Stimulated activated CD4-positive, alpha-beta T cell treated with anti-CD3 and anti-CD28 coated beads, Interleukin-2, amount 100 ng/mL, for 24 hours (primary cell): ENCODE data around the gene PRR14L.
"Not testable (repeated sequence)": the region's sequence is repeated elsewhere in the genome, so short reads cannot be mapped to it uniquely, and the experiment has no call there.

Source experiments
- DNase-seq, 2 donors: peaks; one replicate each; pipeline ENCODE4 v3.0.0-alpha.2; 2020

Gene PRR14L

DNA sequence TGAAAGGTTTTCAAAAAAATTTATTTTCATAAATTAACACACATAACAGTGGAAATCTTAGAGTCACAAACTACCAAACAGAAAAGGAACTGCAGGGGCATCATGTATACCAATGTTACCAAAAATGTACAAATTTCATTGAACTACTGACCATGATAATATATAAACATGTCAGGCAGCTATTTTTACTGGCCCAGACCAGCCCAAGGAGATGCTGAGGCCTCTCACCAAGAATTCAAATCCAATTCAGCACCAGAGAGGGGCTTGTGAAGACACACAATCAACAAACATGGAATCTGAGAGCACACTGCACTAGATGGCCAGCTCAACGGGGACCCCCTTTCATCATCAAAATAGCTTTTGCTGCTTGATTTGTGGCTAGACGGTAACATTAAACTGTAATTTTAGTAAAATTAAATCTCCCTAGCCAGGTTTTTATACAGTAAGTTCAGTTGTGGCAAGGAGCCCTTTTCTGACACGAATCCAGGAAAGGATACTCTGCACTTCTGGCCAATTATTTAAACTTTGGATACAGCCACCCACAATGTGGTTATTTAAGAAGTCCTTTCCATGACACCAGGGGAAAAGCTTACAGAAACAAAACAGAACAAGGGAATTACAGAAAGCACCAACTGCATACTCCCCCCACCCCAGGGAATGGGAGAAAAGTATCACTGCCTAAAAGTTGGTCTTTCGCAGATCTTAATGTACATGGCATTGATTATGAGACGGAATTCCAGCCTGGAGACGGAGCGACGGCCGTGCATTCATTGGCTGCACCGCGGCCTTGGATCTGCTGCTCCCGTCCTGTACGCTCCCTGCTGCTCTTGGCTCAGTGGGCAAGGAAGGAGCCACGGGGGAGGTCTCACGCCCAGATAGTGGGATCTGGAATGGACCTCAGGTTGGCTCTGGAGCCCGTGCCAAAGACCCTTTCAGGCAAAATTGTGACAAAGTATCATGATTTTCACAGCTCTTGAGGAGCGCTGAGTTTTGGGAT lies 68.3 kb downstream of the PRR14L start:
- DNase-seq: no peak

DNA sequence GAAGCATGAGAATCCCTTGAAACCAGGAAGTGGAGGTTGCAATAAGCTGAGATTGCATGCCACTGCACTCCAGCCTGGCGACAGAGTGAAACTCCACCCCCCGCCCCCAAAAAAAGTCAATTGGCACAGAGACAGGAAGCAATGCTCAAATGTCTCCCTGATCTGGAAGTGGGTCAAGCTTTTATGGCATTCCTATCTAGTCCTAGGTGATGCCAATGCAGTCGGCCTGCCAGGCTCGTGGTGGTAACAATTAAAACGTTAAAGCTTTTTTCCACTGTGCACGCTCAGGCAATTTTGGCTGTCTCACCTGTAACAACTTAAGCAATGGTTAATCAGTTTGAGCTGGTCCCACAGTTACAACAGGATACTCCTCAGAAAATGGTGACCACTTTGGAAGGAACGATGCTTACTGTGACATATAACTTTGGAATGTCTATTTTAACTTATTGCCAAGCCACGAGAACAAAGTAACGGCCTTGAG lies 69.0 kb downstream of the PRR14L start:
- no peak for DNase-seq

DNA sequence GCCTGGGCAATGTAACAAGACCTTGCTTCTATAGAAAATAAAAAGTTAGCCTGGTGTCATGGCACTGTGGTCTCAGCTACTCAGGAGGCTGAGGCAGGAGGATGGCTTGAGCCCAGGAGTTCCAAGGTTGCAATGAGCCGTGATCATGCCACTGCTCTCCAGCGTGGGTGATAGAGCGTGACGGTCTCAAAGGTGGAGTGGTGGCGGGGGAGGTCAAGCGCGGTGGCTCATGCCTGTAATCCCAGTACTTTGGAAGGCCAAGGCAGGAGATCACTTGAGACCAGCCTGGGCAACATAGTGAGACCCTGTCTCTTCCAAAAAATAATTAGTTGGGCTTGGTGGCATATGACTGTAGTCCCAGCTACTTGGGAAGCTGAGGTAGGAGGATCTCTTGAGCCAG lies 71.2 kb downstream of the PRR14L start:
- no peak for DNase-seq

DNA sequence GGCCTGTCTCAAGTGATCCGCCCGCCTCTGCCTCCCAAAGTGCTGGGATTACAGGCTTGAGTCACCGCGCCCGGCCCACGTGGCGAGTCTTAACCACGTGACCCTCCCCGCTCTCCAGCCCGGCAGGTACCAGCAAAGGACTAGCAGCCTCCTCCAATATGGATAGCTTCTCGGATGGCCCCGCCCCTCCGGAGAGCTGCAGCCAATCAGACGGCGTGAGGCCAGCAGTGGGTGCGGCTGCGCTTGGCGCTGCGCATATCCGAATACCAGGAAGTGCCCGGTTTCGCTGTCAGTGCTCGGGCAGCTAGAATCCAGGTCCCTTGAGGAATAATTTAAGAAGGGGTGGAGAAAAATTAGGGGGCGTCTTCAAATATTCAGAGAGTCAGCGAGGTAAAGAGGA lies 73.2 kb downstream of the PRR14L start:
- peak; percentile 92 to 95 for DNase-seq

DNA sequence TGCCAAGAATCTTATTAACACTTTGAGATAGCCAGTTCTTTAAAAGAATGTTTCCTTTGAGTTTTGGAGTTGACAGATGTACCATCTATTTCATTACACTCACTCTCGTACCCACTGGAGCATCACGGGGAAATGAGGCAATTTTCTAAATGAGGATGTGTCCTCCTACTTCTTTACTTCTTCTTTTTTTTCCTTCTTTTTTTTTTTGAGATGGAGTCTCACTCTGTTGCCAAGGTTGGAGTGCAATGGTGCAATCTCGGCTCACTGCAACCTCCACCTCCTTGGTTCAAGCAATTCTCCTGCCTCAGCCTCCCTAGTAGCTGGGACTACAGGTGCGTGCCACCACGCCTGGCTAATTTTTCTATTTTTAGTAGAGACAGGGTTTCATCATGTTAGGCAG lies 75.7 kb downstream of the PRR14L start:
- not testable (repeated sequence) for DNase-seq

DNA sequence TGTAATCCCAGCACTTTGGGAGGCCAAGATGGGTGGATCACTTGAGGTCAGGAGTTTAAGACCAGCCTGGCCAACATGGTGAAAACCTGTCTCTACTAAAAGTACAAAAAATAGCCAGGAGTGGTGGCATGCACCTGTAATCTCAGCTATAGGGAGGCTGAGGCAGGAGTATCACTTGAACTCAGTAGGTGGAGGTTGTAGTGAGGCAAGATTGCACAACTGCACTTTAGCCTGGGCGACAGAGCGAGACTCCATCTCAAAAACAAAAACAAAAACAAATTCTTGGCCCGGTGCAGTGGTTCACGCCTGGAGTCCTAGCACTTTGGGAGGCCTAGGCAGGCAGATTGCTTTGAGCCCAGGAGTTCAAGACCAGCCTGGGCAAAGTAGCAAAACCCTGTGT lies 81.1 kb downstream of the PRR14L start:
- not testable (repeated sequence) for DNase-seq

DNA sequence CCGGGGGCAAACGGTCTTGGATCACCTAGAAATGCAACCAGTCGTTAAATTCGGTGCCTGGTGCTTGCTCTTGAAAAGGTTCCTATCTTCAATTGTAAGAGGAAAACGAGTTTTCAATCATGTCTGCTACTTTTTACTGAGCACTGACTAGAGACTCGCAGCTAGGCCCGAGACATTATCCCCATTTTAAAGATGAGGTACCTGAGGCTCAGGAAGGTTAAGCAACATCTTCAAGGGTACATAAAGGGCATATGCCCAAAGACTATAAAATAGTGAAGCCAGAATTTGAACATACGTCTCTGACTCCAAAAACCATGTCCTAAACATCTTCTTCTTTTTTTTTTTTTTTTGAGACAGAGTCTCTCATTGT lies 87.3 kb downstream of the PRR14L start:
- DNase-seq: no peak

DNA sequence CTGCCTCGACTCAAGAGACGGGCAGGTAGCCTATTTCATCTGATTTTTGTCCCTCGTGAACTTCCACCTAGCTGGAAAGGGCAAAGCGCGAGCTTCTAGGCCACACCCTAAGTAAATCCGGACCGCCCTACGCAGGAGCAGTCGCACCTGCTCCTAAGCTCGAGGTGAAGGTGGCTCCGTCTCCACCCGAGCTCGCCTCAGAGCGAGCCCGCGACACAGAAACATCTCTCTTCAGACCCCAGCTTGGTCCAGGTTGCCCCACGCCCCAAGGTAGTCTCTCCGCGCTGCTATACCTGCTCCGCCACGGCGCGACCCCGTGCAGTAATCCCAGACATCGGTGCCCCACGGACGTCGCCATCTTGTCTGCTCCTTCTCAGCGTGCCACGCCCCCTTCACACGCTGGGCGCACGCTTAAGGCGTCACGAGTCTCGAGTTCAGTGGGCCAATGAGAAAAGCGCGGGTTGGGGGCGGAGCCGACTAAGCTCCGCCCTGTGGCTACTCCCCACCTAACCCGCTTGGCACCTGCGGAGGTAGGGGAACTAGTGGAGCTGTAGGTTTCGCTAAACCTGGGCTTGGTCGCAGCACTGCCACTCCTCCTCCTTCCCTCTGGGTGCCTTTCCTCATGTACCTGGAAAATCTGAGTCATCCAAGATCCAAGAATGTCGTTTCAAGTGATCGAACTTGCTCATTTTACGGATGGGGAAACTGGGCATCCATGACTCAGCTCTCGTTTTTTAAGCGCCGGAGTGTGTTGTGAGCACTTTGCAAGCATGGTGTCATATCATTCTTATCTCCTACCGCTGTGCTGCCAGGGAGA lies 87.9 kb downstream of the PRR14L start, which contains the start of gene PISD:
TSS of gene PISD (minus strand) at position 365 of the 817 bp plus-strand sequence. CDS start at position 358, 7 bp downstream.
- DNase-seq: peak; percentile 96 to 97

DNA sequence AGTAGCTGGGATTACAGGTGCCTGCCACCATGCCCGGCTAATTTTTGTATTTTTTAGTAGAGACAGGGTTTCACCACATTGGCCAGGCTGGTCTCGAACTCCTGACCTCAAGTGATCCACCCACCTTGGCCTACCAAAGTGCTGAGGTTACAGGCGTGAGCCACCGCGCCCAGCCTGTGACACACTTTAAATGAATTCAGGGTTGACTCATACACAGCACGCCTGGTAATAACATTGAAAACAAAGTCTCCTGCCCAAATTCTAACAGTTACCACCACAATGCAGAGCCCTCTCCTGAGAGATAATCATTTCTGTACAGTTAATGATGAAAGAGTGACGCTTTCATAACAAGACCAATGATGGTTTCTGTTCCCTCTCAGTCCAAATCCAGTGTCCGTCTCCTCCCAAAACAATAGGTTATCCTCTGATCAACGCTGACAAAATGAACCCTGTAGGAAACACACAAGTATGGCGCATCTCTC lies 89.0 kb downstream of the PRR14L start:
- DNase-seq: peak; percentile 58 to 66

DNA sequence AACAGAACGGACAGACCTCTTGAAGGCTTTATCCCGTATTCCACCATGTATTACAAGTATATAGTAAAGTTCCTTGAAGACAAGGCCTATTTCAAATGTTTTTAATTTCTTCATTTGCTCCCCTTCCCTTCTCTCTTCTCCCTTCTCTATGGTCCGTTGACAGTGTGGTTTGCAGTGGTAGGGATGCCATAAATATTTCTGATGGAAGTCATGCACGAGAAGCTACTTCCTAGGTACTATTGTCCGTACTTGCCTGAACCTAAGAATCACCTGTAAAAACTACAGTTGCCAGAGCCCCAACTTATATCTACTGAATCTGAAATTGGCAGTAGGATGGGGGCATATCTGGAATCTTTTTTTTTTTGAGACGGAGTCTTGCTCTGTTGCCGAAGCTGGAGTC lies 90.7 kb downstream of the PRR14L start:
- no peak for DNase-seq

DNA sequence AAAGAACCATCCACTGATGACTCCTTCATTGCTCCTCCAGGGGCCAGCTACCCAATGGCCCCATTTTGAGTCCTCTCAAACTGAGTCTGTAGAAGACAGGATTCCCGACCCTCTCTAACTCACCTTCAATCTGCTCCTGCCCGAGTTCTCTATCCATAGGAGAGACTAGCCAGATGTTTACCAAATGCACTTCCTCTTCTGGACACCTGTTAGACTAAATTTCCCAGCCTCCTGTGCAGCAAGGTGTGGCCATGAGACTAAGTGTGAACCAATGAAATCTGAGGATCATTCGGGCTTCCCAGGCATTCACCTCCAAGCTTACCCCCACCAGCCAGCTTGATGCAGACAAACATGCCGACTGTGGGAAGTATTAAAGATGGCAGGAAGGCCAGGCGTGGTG lies 95.5 kb downstream of the PRR14L start:
- DNase-seq: no peak

DNA sequence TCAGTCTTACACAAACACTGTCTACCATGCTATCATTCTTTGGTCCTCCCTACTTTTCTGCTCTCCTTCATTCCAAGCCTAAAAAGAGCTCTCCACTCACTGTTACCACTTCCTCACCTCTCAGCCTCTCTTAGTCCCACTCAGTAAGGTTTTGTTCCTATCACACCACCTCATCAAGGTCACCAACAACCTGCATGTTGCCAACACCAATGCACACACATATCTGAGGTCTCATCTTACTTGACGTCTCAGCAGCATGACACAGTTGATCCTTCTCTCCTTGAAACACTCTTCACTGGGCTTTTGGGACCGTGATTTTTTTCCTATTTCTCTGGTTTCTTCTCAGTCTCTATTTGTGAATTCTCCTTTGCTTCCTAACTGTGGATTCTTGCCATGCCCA lies 96.0 kb downstream of the PRR14L start:
- DNase-seq: no peak

DNA sequence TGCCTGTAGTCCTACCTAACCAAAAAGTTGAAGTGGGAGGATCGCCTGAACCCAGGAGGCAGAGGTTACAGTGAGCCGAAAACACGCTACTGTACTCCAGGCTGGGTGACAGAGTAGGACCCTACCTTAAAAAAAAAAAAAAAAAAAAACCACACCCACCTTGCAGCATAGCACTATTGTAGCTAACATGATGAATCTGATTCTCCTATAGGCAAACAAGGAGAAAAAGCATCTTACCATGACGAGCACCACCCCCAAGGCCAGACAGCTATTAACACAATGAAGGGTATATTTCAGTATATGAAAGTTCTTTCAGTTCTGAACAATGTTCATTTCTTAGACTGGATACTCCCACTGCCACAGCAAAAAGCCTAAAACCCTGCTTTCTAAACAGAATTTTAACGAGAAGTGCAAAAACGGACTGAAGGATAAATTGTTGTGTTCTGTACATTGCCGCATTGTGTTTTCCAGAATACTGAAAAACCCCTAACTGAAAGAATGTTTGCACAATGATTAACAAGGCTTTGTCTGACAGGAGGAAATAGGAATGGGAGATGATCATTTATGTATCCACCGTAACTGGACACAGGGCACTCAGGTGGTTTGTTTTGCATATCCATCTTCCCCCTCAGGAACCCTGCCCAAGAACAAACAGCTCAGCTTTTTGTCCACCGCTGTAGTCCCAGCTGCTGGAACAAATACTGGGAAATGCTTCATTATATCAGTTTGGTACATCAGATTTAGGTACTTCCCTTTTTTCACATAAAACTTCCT lies 96.8 kb downstream of the PRR14L start:
- no peak for DNase-seq

DNA sequence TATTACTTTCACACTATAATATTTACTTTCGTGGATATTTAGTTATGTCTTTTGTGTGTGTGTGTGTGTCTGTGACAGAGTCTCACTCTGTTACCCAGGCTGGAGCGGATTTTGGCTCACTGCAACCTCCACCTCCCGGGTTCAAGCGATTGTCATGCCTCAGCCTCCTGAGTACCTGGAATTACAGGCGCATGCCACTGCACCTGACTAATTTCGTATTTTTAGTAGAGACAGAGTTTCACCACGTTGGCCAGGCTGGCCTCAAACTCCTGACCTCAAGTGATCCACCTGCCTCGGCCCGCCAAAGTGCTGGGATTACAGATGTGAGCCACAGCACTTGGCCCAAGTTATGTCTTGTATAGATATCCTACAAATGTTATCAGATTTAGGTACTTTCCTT lies 97.8 kb downstream of the PRR14L start:
- DNase-seq: no peak

DNA sequence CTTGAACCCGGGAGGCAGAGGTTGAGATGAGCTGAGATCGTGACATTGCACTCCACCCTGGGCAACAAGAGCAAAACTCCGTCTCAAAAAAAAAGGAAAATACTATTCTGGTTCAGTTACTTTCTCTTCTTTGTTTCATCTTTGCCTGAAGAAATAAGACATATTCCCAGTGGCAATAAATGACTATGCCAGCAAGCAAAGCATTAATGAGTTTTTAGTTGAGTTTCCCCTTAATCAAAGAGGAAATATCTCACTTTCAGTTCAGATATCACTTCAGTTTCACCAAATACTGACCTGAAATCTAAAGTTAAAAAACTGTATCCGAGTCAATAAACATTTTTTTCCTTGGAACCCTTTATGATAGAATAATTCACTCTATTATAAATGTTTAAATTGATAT lies 98.3 kb downstream of the PRR14L start:
- no peak for DNase-seq

DNA sequence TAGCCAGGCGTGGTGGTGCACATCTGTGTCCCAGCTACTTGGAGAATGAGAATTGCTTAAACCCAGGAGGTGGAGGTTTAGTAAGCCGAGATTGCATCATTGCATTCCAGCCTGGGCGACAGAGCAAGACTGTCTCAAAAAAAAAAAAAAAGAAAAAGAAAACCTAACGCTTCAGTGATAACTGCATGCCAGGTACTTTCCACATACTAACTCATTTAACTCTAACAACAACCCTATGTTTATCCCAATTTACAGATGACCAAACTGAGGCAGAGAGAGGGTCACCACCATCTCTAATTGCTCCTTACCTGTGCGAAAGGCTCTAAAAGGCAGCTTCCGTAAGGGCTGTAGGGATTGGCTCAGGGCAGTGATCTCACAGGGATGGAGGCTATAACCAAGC lies 99.5 kb downstream of the PRR14L start:
- DNase-seq: no peak

DNA sequence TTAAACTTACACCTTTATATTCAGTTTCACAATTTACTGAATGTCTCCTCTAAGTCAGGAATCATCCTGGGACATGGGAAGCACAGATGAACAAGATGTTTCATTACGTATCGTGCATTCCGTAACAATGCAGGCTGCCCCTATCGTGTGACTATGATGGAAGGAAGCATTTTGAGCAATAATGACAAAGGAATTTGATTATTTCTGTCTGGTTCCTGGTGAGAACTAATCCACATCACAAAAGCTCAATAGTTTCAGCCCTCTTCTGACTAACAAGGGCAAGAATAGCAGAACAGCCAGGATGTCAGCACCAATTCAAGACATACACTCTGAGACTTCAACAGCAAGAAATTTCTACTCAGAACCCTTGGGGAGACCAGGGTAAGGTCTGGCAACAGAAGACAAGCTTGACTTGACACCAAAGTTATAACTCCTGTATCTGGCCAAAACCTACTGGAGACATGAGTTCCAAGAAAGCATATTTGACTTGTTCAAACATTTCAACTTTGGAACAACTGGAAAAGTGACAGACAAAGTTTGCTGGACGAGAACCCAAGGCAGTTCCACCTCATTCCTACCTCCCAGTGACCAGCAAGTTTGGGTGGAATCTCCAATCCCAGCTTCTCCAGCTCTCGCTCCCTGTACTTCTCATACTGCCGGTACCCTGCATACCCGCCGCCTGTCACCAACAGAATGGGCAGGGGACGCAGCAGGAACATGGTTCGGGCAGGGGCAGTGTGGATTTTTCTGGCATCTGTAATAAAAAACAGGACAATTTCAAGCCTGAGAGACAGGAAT lies 102.2 kb downstream of the PRR14L start:
- DNase-seq: no peak

DNA sequence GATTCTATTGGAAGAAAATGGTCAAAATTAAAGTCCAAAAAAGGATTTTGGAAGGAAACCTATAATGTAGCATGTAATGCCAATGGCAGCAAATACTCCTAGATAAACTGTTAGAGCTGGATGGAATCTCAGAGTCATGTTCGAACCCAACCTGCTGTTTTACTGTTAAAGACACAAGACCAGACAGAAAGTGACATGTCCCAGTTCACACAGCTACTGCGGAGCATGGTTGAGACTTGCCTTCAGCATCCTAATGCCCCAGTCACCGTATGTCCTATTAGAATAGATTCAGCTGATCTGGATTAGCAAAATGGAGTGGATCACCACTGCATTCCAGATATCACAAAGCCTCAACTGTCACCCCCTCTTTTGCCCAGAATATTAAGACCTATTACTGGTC lies 102.9 kb downstream of the PRR14L start:
- no peak for DNase-seq

DNA sequence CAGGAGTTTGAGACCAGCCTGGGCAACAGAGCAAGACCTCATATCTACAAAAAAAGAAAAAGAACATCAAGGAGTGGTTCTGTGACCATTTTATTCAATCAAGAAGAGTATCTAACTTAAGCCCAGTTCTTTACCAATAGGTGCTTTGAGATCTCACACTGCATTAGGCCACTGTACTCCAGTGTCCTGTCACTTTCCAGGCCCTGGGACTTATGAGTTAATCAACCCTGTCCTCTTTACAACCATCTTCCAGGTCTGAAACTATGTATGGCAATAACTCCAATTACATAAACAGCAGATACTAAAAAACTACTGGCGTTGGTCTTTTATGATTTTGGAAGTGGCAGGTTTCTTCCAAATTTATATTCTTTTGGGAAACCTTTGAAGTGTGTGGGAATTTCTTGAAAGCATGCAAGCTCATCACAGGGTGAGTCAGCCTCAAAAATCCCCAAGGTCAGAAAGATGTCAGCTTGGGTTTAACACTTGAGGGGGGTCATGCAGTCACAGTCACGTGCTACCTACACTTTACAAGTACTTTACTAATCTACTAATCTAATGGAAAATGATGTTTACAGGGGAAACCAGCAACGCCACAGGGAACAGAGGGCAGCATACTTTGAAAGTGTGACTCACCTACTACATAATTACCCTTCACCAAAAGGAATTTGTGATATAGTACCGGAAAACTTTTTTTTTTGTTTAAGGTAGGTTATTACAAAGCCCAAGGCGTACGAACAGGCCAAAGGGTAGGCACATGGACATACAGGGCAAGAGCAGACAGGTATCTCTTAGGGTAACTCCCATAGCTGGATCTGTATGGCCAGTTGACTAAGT lies 103.5 kb downstream of the PRR14L start:
- DNase-seq: peak; percentile 34 to 62

DNA sequence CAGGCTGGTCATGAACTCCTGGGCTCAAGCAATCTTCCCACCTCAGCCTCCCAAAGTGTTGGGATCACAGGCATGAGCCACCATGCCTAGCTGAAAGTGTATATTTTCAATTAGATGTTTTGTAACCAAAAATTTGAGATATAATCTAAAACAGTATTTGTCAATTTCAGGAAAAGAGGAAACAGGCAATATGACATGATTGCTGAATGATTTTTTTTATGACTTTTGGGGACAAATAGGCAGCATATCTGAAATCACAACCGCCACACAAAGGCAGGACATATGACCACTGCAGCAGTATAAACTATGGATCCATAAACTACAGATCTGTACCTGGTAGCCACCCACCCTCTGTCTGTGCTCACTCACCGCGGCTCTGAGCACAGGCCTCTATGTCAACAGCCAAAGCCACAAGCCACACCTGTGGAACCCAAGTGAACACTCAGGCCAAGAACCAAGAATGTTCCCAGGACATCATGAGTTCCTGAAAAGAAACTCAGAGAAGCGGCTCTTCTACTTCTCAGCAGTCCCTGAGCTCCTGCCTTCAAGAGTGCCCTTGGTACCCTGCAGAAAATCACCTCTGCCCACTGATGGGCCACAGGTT lies 110.4 kb downstream of the PRR14L start:
- no peak for DNase-seq
